H1 (cell line): ENCODE data around the gene FBLN5. TPM values are rescaled to one million over a fixed set of nuclear protein-coding genes. Genes with fewer than 3 reads are reported as not detected.

Source experiments
- CTCF ChIA-PET: fragments of 300-600 bp; sonication (Branson Sonifier 250); formaldehyde crosslinking; loops from one replicate; lab custom pipeline; 2021; ENCODE audit not compliant: partially characterized antibody; lab: Charles Lee
- POLR2A ChIA-PET: fragments of 300-600 bp; sonication (Branson Sonifier 250); formaldehyde crosslinking; loops from one replicate; lab custom pipeline; 2021; ENCODE audit warnings: inconsistent platforms; ENCODE audit not compliant: partially characterized antibody; lab: Charles Lee
- DNase-seq, 2 experiments: peaks; one replicate each; pipeline versions ENCODE4 v3.0.0 to v3.0.0-alpha.2; 2010 to 2022; ENCODE audit warnings: low spot score in 2 of 2, low read depth in 1 of 2, mixed read lengths in 1 of 2
- FAIRE-seq: peaks from 2 replicates; lab custom pipeline; 2011; peaks lifted over from hg19 to GRCh38; lab: Jason Lieb, UNC
- H2AFZ ChIP-seq: 2 replicates; pipeline ENCODE4 v1.8.1; 2012; ENCODE audit warnings: low read length, inconsistent platforms
- H2AK5ac ChIP-seq: 2 replicates; pipeline ENCODE4 v1.6.1; 2013; ENCODE audit warnings: low read depth, low read length
- H2BK120ac ChIP-seq: replicated peaks from 2 replicates; pipeline ENCODE3; 2013; ENCODE audit warnings: low read depth, low read length, inconsistent platforms
- H2BK12ac ChIP-seq: 2 replicates; pipeline ENCODE4 v1.6.1; 2013; ENCODE audit warnings: low read depth, low read length
- H2BK15ac ChIP-seq: 2 replicates; pipeline ENCODE4 v1.6.1; 2013; ENCODE audit warnings: low read length
- H2BK20ac ChIP-seq: 2 replicates; pipeline ENCODE4 v1.6.1; 2013; ENCODE audit warnings: low read length
- H2BK5ac ChIP-seq: 2 replicates; pipeline ENCODE4 v1.6.1; 2013; ENCODE audit warnings: low read depth, low read length
- H3K14ac ChIP-seq: 2 replicates; pipeline ENCODE4 v1.6.1; 2013; ENCODE audit warnings: inconsistent platforms; ENCODE audit not compliant: insufficient read length
- H3K18ac ChIP-seq: 2 replicates; pipeline ENCODE4 v1.6.1; 2013; ENCODE audit warnings: low read length; ENCODE audit errors: extremely low read depth
- H3K23ac ChIP-seq: 2 replicates; pipeline ENCODE4 v1.6.1; 2013; ENCODE audit warnings: inconsistent platforms; ENCODE audit not compliant: insufficient read length
- H3K23me2 ChIP-seq: 2 replicates; pipeline ENCODE4 v1.6.1; 2013; ENCODE audit warnings: low read depth, low read length
- H3K27ac ChIP-seq: 2 replicates; pipeline ENCODE4 v1.6.1; 2011; ENCODE audit warnings: low read depth, low read length, inconsistent platforms
- H3K27me3 ChIP-seq, 4 experiments: replicated peaks in 1 of 4; 1 replicate in 1 of 4; 2 replicates in 3 of 4; pipeline versions ENCODE4 v1.6.1 to v1.8.1; 2011 to 2013; ENCODE audit warnings: low read length in 3 of 4, mild to moderate bottlenecking in 3 of 4, inconsistent platforms in 2 of 4, mixed read lengths in 2 of 4, moderate library complexity in 1 of 4; ENCODE audit not compliant: control insufficient read depth in 3 of 4, insufficient read depth in 3 of 4; ENCODE audit errors: extremely low read depth in 1 of 4
- H3K36me3 ChIP-seq, 4 experiments: 2 replicates each; pipeline versions ENCODE4 v1.6.1 to v1.8.1; 2011 to 2013; ENCODE audit warnings: mild to moderate bottlenecking in 4 of 4, low read length in 3 of 4, moderate library complexity in 2 of 4, control low read depth in 1 of 4, inconsistent platforms in 1 of 4; ENCODE audit not compliant: insufficient read depth in 4 of 4, control insufficient read depth in 2 of 4
- H3K4ac ChIP-seq: replicated peaks from 2 replicates; pipeline ENCODE3; 2013; ENCODE audit warnings: low read length, low read depth, mixed read lengths, inconsistent platforms; ENCODE audit not compliant: insufficient read length
- H3K4me1 ChIP-seq, 4 experiments: replicated peaks in 1 of 4; 1 replicate in 1 of 4; 2 replicates in 3 of 4; pipeline versions ENCODE4 v1.6.1 to v1.8.1; 2011 to 2013; ENCODE audit warnings: low read length in 3 of 4, inconsistent platforms in 2 of 4, mixed read lengths in 1 of 4; ENCODE audit not compliant: insufficient read depth in 4 of 4, control insufficient read depth in 3 of 4
- H3K4me2 ChIP-seq, 2 experiments: 2 replicates each; pipeline versions ENCODE4 v1.6.1 to v1.8.1; 2011 to 2013; ENCODE audit warnings: low read depth in 2 of 2, low read length in 2 of 2, control low read depth in 1 of 2, inconsistent platforms in 1 of 2, mild to moderate bottlenecking in 1 of 2; ENCODE audit not compliant: insufficient read depth in 1 of 2
- H3K4me3 ChIP-seq, 4 experiments: fragments of 200-600, 300-600 bp in 1 of 4; sonication (generic), shearing (Covaris generic), sonication (Bioruptor Twin) in 1 of 4; 2 replicates each; pipeline versions ENCODE4 v1.5.1 to v1.8.1; 2011 to 2016; ENCODE audit warnings: low read length in 4 of 4, low read depth in 3 of 4, control low read depth in 2 of 4, inconsistent platforms in 2 of 4, mild to moderate bottlenecking in 2 of 4, mixed read lengths in 1 of 4, moderate library complexity in 1 of 4; ENCODE audit not compliant: insufficient read depth in 2 of 4; ENCODE audit errors: extremely low read depth in 1 of 4
- H3K56ac ChIP-seq: replicated peaks from 2 replicates; pipeline ENCODE3; 2013; ENCODE audit warnings: low read depth, mild to moderate bottlenecking, mixed read lengths, low read length, inconsistent platforms; ENCODE audit not compliant: insufficient read length
- H3K79me1 ChIP-seq: 2 replicates; pipeline ENCODE4 v1.6.1; 2013; ENCODE audit warnings: low read depth, low read length, control low read depth
- H3K79me2 ChIP-seq, 2 experiments: 2 replicates each; pipeline versions ENCODE4 v1.6.1 to v1.8.1; 2012 to 2013; ENCODE audit warnings: low read length in 2 of 2, mild to moderate bottlenecking in 2 of 2, inconsistent platforms in 1 of 2; ENCODE audit not compliant: insufficient read depth in 2 of 2, control insufficient read depth in 1 of 2
- H3K9ac ChIP-seq, 4 experiments: replicated peaks in 1 of 4; 1 replicate in 1 of 4; 2 replicates in 3 of 4; pipeline versions ENCODE4 v1.6.1 to v1.8.1; 2011 to 2013; ENCODE audit warnings: low read depth in 3 of 4, low read length in 3 of 4, control low read depth in 2 of 4, mild to moderate bottlenecking in 2 of 4, moderate library complexity in 2 of 4, inconsistent platforms in 1 of 4; ENCODE audit errors: extremely low read depth in 1 of 4
- H3K9me3 ChIP-seq, 2 experiments: 2 replicates each; pipeline versions ENCODE4 v1.6.1 to v1.8.1; 2012 to 2013; ENCODE audit warnings: mild to moderate bottlenecking in 2 of 2, moderate library complexity in 2 of 2, control low read depth in 1 of 2, inconsistent platforms in 1 of 2, low read depth in 1 of 2, low read length in 1 of 2, mixed read lengths in 1 of 2; ENCODE audit not compliant: insufficient read depth in 2 of 2
- H4K20me1 ChIP-seq, 2 experiments: replicated peaks in 1 of 2; 2 replicates each; pipeline versions ENCODE3 to v1.8.1; 2011 to 2013; ENCODE audit warnings: inconsistent platforms in 2 of 2, low read length in 2 of 2, mild to moderate bottlenecking in 1 of 2; ENCODE audit not compliant: insufficient read depth in 2 of 2, control insufficient read depth in 1 of 2
- H4K5ac ChIP-seq: 2 replicates; pipeline ENCODE4 v1.6.1; 2013; ENCODE audit warnings: low read length, low read depth, mixed read lengths, inconsistent platforms; ENCODE audit not compliant: insufficient read length
- H4K8ac ChIP-seq: 2 replicates; pipeline ENCODE4 v1.8.0; 2013; ENCODE audit warnings: mild to moderate bottlenecking, moderate library complexity, low read length, inconsistent platforms; ENCODE audit not compliant: insufficient read depth; ENCODE audit errors: extremely low read depth
- H4K91ac ChIP-seq: replicated peaks from 2 replicates; pipeline ENCODE3; 2013; ENCODE audit warnings: low read length, mixed read lengths, inconsistent platforms; ENCODE audit not compliant: insufficient read length
- CBX8 ChIP-seq: fragments of 300-800, 300-1000 bp; sonication (generic); IDR thresholded peaks from 2 replicates; pipeline ENCODE4 v1.7.1; 2016; ENCODE audit warnings: low read depth, low read length, borderline replicate concordance
- EGR1 ChIP-seq: IDR thresholded peaks from 2 replicates; pipeline ENCODE4 v1.6.1; 2011; ENCODE audit warnings: low read depth, low read length, borderline replicate concordance
- GTF2F1 ChIP-seq: IDR thresholded peaks from 2 replicates; pipeline ENCODE4 v1.6.1; 2012; ENCODE audit warnings: low read depth, low read length, improper control_type of control experiment, borderline replicate concordance
- KDM1A ChIP-seq: fragments of 200-600, 300-600 bp; sonication (generic); IDR thresholded peaks from 2 replicates; pipeline ENCODE4 v1.7.1; 2016; ENCODE audit warnings: mild to moderate bottlenecking, low read length, borderline replicate concordance
- NRF1 ChIP-seq: IDR thresholded peaks from 2 replicates; pipeline ENCODE4 v1.6.1; 2011; ENCODE audit warnings: mild to moderate bottlenecking, low read depth, low read length, improper control_type of control experiment
- PHF8 ChIP-seq: fragments of 200-600 bp; sonication (generic); conservative IDR thresholded peaks from 2 replicates; pipeline ENCODE4 v1.7.1; 2012; ENCODE audit warnings: low read depth, mild to moderate bottlenecking, inconsistent platforms, low read length, moderate library complexity
- POLR2A ChIP-seq, 2 experiments: IDR thresholded peaks; 1 replicate in 1 of 2; 2 replicates in 1 of 2; pipeline ENCODE4 v1.6.1; 2011; ENCODE audit warnings: low read depth in 2 of 2, low read length in 2 of 2, mild to moderate bottlenecking in 2 of 2; ENCODE audit errors: control extremely low read depth in 1 of 2
- POLR2AphosphoS5 ChIP-seq: IDR thresholded peaks from 2 replicates; pipeline ENCODE4 v1.6.1; 2011; ENCODE audit warnings: low read depth, low read length
- POU5F1 ChIP-seq: IDR thresholded peaks from 2 replicates; pipeline ENCODE4 v1.6.1; 2011; ENCODE audit warnings: low read depth, mild to moderate bottlenecking, low read length, moderate library complexity
- RNF2 ChIP-seq: fragments of 200-900, 300-1000 bp; sonication (generic); IDR thresholded peaks from 2 replicates; pipeline ENCODE4 v1.7.1; 2016; ENCODE audit warnings: borderline replicate concordance, low read depth, mild to moderate bottlenecking, antibody characterized with exemption, low read length; ENCODE audit not compliant: poor library complexity, severe bottlenecking; ENCODE audit errors: missing control alignments
- SIN3A ChIP-seq, 2 experiments: IDR thresholded peaks in 1 of 2; conservative IDR thresholded peaks in 1 of 2; 2 replicates each; pipeline ENCODE4 v1.6.1; 2011 to 2012; ENCODE audit warnings: low read length in 2 of 2, improper control_type of control experiment in 1 of 2, low read depth in 1 of 2, mild to moderate bottlenecking in 1 of 2
- SP4 ChIP-seq: IDR thresholded peaks from 2 replicates; pipeline ENCODE4 v1.6.1; 2012; ENCODE audit warnings: low read length, inconsistent platforms
- SUZ12 ChIP-seq: fragments of 200-600 bp; sonication (generic); IDR thresholded peaks from 2 replicates; pipeline ENCODE4 v1.6.1; 2012; ENCODE audit warnings: mild to moderate bottlenecking, inconsistent platforms, low read length, moderate library complexity, mixed read lengths
- TBP ChIP-seq: IDR thresholded peaks from 2 replicates; pipeline ENCODE4 v1.6.1; 2011; ENCODE audit warnings: low read depth, low read length, improper control_type of control experiment
- TEAD4 ChIP-seq: IDR thresholded peaks from 2 replicates; pipeline ENCODE4 v1.6.1; 2012; ENCODE audit warnings: low read depth, low read length, inconsistent platforms, mixed read lengths
- WGBS, 2 experiments: shearing (Covaris generic) in 1 of 2; methylation state at CpG; one replicate each; pipeline versions ENCODE4 v1.1.6 to v1.1.7; 2013 to 2015; ENCODE audit warnings: low lambda C conversion rate in 2 of 2, mixed read lengths in 2 of 2, inconsistent platforms in 1 of 2, low coverage in 1 of 2, missing lambda C conversion rate in 1 of 2; ENCODE audit not compliant: insufficient replicate concordance in 2 of 2, insufficient coverage in 1 of 2, insufficient read length in 1 of 2; ENCODE audit errors: extremely low coverage in 1 of 2, missing lambda C conversion rate in 1 of 2; 5-methylcytosine and 5-hydroxymethylcytosine counted together
- polyA plus RNA-seq, 7 experiments: library from polyadenylated mRNA; depleted of rRNA in 3 of 7; stranded (reverse) in 5 of 7; unstranded in 2 of 7; fragments of >200 nt in 5 of 7; fragments of 200-250 nt in 2 of 7; gene quantifications; 1 replicate in 5 of 7; 2 replicates in 1 of 7; 4 replicates in 1 of 7; pipeline versions ENCODE4 v1.2.1 to v1.2.3, GENCODE V29; 2011 to 2013; ENCODE audit warnings: missing spikeins in 2 of 7, mixed read lengths in 2 of 7
- total RNA-seq: library from RNA; stranded (reverse); fragmentation: NEBNext Ultra II Directional; extraction: Animal tissue kit (Norgen Biotek cat#: 25700); gene quantifications from 2 replicates; pipeline ENCODE4 v1.2.1, GENCODE V29; 2021

The FBLN5 gene
- total and polyA plus RNA-seq, 2 of the 8 experiments (the other 6 are each of a cell fraction or from before 2014, with no cell fraction given), result 0.88 to 3.5 TPM

- H4K5ac ChIP-seq, result no peak overlapping the region
- no peak overlapping the region for H3K56ac ChIP-seq
- H4K20me1 ChIP-seq, result no peaks in the 10 kb centered on the region
- no peak overlapping the region for H4K91ac ChIP-seq
- H3K4me3 ChIP-seq, result no peak overlapping the region
- no peak overlapping the region for H2BK20ac ChIP-seq
- no peaks in the 10 kb centered on the region for H3K9me3 ChIP-seq
- H3K14ac ChIP-seq, result no peak overlapping the region
- no peaks in the 10 kb centered on the region for H3K36me3 ChIP-seq
- POLR2A ChIA-PET, result no interaction called here
- H3K79me1 ChIP-seq, result no peaks in the 10 kb centered on the region
- H2AK5ac ChIP-seq, result no peak overlapping the region
- no peak overlapping the region for H2BK120ac ChIP-seq
- no peak overlapping the region for H3K4me2 ChIP-seq
- H2BK5ac ChIP-seq, result no peak overlapping the region
- no peaks in the 10 kb centered on the region for H3K27me3 ChIP-seq
- H3K23me2 ChIP-seq, result no peaks in the 10 kb centered on the region
- DNase-seq (no peak), FAIRE-seq (no peak)
- no peak overlapping the region for H3K23ac ChIP-seq
- no peak overlapping the region for H2BK15ac ChIP-seq
- CTCF ChIA-PET, result interaction anchor here (0.8 to 2.7 kb wide), 15 partner anchors 10 to 263 kb away, joined by 3 to 15 read pairs (median 4); no protein-coding TSS in a partner anchor
- H3K79me2 ChIP-seq, result no peaks in the 10 kb centered on the region
- no peak overlapping the region for H3K27ac ChIP-seq
- H2BK12ac ChIP-seq, result no peak overlapping the region
- no peaks in the 10 kb centered on the region for H3K4me1 ChIP-seq
- no peak overlapping the region for H4K8ac ChIP-seq
- no peak overlapping the region for H3K18ac ChIP-seq
- H3K4ac ChIP-seq, result no peak overlapping the region
- WGBS, 2 experiments, result 96% methylated on average over 9 of the region's 9 CpGs; no CpG with 5 or more reads in 1 of the 2 experiments
- H2AFZ ChIP-seq, result no peak overlapping the region
- H3K9ac ChIP-seq, result no peak overlapping the region
- TF ChIP-seq SP4 (no peak), CBX8 (no peak), EGR1 (no peak), GTF2F1 (no peak), TBP (no peak), POU5F1 (no peak), PHF8 (no peak), SUZ12 (no peak), TEAD4 (no peak), NRF1 (no peak), SIN3A (conservative IDR thresholded peaks at IDR 0.05 in 1 of 2, IDR thresholded peaks at IDR 0.05 in 1 of 2; ENCODE audit: low read depth in 1 of 2, low read length in 2 of 2) (no peak), RNF2 (no peak), POLR2AphosphoS5 (no peak), POLR2A (IDR thresholded peaks at IDR 0.05; ENCODE audit: control extremely low read depth in 1 of 2, low read depth in 2 of 2, low read length in 2 of 2) (no peak), KDM1A (no peak)
Observed at GRCh38 chr14:91910196-91910595, 37.3 kb downstream of the FBLN5 start.
